ENCODE measurements around the gene MORC3. TPM values are rescaled to one million over a fixed set of nuclear protein-coding genes. Genes with fewer than 3 reads are reported as not detected.
A peak's percentile ranks its signal among the peaks of the same experiment; 100 is the strongest.

MORC3 gene
- total and polyA plus RNA-seq, 12 donors = 5.5 to 21.2 (median 16.0) TPM

DNA sequence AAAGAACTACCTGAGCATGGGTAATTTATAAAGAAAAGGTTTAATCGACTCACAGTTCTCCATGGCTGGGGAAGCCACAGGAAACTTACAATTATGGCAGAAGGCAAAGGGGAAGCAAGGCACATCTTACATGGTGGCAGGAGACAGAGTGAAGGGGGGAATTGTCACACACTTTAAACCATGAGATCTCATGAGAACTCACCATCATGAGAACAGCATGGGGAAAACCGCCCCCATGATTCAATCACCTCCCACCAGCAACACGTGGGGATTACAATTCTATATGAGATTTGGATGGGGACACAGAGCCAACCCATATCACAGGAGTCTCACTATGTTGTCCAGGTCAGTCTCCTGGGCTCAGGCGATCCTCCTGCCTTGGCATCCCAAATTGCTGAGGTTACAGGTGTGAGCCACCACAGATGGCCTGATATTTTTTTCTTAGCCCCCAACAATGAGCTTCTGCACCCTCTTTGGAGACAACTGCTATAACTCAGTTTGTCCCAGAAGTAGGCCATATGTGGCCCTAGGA lies 22.5 kb upstream of the MORC3 start:
- no peaks in the 10 kb centered on the region for H3K9me3 ChIP-seq
- no peaks in the 10 kb centered on the region for H3K27me3 ChIP-seq
- H3K36me3 ChIP-seq = peaks cover 0 to 27% (median 11%) of the 10 kb centered on the region in 9 donors
- WGBS, 2 donors = 90 to 99% methylated on average over 4 of the region's 4 CpGs
- peaks cover 0 to 16% (median 0%) of the 10 kb centered on the region in 9 donors for H3K4me1 ChIP-seq
- TF ChIP-seq CTCF (IDR thresholded peaks at IDR 0.05) = no peak
- intact Hi-C loops (cut with DNase I) = no loop called here
- peak overlapping the region in 2 of 10 donors; percentile 11 to 39 for H3K4me3 ChIP-seq
- no peak for DNase-seq
- peak in 1 of 8 donors; percentile 8 for ATAC-seq
- peak overlapping the region in 6 of 10 donors; percentile 10 to 93 (median 26) for H3K27ac ChIP-seq

- Histone ChIP-seq H3K4me1 (peaks cover 0 to 16% (median 0%) of the 10 kb centered on the region in 9 donors), H3K27me3 (no peaks in the 10 kb centered on the region), H3K36me3 (peaks cover 0 to 21% (median 8%) of the 10 kb centered on the region in 9 donors), H3K4me3 (peak overlapping the region in 3 of 10 donors; percentile 11 to 39 (median 15)), H3K27ac (peak overlapping the region in 6 of 10 donors; percentile 10 to 93 (median 26)), H3K9me3 (no peaks in the 10 kb centered on the region)
- peak; percentile 75 to 91 (median 85) for ATAC-seq
- no peak for TF ChIP-seq CTCF (IDR thresholded peaks at IDR 0.05)
- intact Hi-C loops (cut with DNase I) = no loop called here
- 52% methylated on average over 10 of the region's 10 CpGs for WGBS, 2 donors
- peak in 1 of 2 donors; percentile 38 for DNase-seq
Observed at GRCh38 chr21:36297938-36298572, 21.9 kb upstream of the MORC3 start.

GRCh38 chr21:36306872-36307534 lies 13.0 kb upstream of the MORC3 start:
- peaks cover 0 to 19% (median 5%) of the 10 kb centered on the region in 11 donors for H3K9me3 ChIP-seq

More at GRCh38 chr21:36306872-36307534, 13.0 kb upstream of the MORC3 start:
- no peak for TF ChIP-seq CTCF (IDR thresholded peaks at IDR 0.05)
- Histone ChIP-seq H3K36me3 (no peaks in the 10 kb centered on the region), H3K27me3 (no peaks in the 10 kb centered on the region), H3K4me1 (no peaks in the 10 kb centered on the region), H3K27ac (no peak overlapping the region), H3K4me3 (no peak overlapping the region)
- ATAC-seq (no peak), DNase-seq (no peak)
- WGBS, 2 donors = 93% methylated on average over 6 of the region's 6 CpGs
- intact Hi-C loops (cut with DNase I) = no loop called here
